GM23338 (cell line): Measurements from ENCODE around the gene PKHD1.

ENCODE experiments used
- CREB1 ChIP-seq: fragments of 250-450 bp; sonication (Bioruptor Pico); IDR thresholded peaks from 2 replicates; pipeline ENCODE4 v1.5.0; 2020; ENCODE audit warnings: low read depth, mild to moderate bottlenecking, moderate library complexity
- CTCF ChIP-seq, 2 experiments: fragments of 200-600 bp in 1 of 2; sonication (generic) in 1 of 2; conservative IDR thresholded peaks; 2 replicates each; pipeline versions ENCODE4 v1.5.1 to v1.6.1; 2016 to 2017; ENCODE audit warnings: antibody characterized with exemption in 2 of 2, low read depth in 2 of 2, mild to moderate bottlenecking in 2 of 2, moderate library complexity in 1 of 2
- ETS1 ChIP-seq: IDR thresholded peaks from 2 replicates; pipeline ENCODE4 v1.6.1; 2016; ENCODE audit warnings: antibody characterized with exemption
- EZH2 ChIP-seq: fragments of 200-600 bp; sonication (generic); IDR thresholded peaks from one replicate; pipeline ENCODE4 v1.8.0; 2017; ENCODE audit warnings: antibody characterized with exemption, mild to moderate bottlenecking, low read depth; ENCODE audit not compliant: unreplicated experiment
- EZH2phosphoT487 ChIP-seq: fragments of 200-600 bp; sonication (generic); IDR thresholded peaks from one replicate; pipeline ENCODE4 v1.8.1; 2018; ENCODE audit warnings: antibody characterized with exemption; ENCODE audit not compliant: unreplicated experiment
- JUNB ChIP-seq: IDR thresholded peaks from one replicate; pipeline ENCODE4 v1.6.1; 2016; ENCODE audit warnings: antibody characterized with exemption; ENCODE audit not compliant: unreplicated experiment
- NANOG ChIP-seq: IDR thresholded peaks from 2 replicates; pipeline ENCODE4 v1.6.1; 2016; ENCODE audit warnings: antibody characterized with exemption, borderline replicate concordance
- POLR2AphosphoS5 ChIP-seq: IDR thresholded peaks from 2 replicates; pipeline ENCODE4 v1.6.1; 2016; ENCODE audit warnings: antibody characterized with exemption, low read depth
- REST ChIP-seq: IDR thresholded peaks from one replicate; pipeline ENCODE4 v1.6.1; 2018; ENCODE audit warnings: antibody characterized with exemption; ENCODE audit not compliant: unreplicated experiment
- STAT1 ChIP-seq: IDR thresholded peaks from one replicate; pipeline ENCODE4 v1.6.1; 2016; ENCODE audit warnings: antibody characterized with exemption; ENCODE audit not compliant: unreplicated experiment
- ZNF114 ChIP-seq: fragments of 250-450 bp; sonication (Bioruptor Pico); IDR thresholded peaks from 2 replicates; pipeline ENCODE4 v1.5.0; 2020; ENCODE audit warnings: mild to moderate bottlenecking, moderate library complexity
- ZNF331 ChIP-seq: fragments of 250-450 bp; sonication (Bioruptor Pico); IDR thresholded peaks from 2 replicates; pipeline ENCODE4 v1.5.0; 2020; ENCODE audit warnings: low read depth, mild to moderate bottlenecking, moderate library complexity

GRCh38 chr6:52106994-52107393 is 19.6 kb upstream of the PKHD1 start:
- TF ChIP-seq REST (no peak), POLR2AphosphoS5 (no peak), CTCF (conservative IDR thresholded peaks at IDR 0.05; ENCODE audit: low read depth in 2 of 2) (no peak), EZH2 (no peak), ZNF331 (CRISPR knock-in tag) (no peak), EZH2phosphoT487 (no peak), JUNB (no peak), CREB1 (CRISPR knock-in tag) (no peak), ETS1 (no peak), ZNF114 (CRISPR knock-in tag) (no peak), NANOG (no peak), STAT1 (no peak)
